Activated T-cell treated with anti-CD3 and anti-CD28 coated beads, Interleukin-2, amount 50 U/mL, for 1 hour (primary cell): ENCODE results near the gene CACNA1A.
A peak's percentile ranks its signal among the peaks of the same experiment; 100 is the strongest.
"Not testable (repeated sequence)": the region's sequence is repeated elsewhere in the genome, so short reads cannot be mapped to it uniquely, and the experiment has no call there.

Experiments
- DNase-seq: peaks from one replicate; pipeline ENCODE4 v3.0.0-alpha.2; 2020

CACNA1A gene

DNA sequence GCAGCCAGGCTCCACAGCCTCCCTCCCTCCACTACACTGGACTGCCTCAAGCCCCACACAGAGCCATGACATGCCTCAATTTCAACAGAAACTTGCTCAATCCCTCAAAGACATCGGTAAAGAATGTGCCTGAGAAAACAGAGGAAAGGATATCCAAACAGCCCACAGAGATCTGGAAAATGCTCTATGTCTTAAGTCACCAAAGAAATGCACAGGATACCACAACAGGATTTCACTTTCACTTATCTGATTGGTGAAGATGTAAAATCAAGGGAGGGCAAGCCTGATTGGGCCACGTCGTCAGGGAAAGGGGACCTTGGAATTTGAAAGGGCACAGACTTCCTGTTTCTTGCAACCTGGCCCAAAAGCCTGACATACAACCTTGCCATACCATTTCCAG is 14.2 kb downstream of the CACNA1A start:
- no peak for DNase-seq

DNA sequence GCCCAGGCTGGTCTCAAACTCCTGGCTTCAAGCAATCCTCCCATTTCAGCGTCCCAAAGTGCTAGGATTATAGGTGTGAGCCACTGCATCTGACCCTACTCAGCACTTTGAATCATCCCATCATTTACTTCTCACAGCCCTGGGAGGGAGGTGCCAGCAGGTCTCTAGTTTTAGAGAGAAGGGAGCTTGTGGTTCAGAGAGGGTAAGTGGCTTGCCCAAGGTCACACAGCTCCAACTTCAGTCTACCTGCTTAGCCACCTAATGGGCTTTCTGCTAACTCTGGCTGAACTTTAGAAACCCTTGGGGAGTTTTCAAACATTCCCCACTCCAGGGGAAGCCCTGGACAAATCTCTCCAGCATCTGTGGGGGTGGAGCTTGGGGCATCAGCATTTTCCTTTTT is 18.3 kb downstream of the CACNA1A start:
- DNase-seq, result no peak

DNA sequence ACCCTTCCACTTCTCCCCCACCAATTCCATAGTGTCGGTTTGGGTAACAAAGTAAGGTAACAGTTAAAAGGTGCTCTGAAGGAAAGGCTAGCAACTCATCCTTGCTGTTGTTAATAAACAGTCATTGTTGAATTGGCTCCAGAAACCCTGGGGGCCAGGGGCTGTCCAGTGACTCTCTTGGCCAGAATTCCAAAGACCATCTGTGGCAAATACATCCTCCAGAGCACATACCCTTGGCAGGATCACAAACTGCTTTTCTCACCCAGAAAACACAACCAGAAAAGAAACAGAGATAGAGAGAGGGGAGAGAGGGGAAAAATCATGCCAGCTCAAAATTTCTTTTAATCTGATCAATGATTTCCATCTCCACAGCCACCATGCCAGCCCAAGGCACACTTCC is 22.1 kb downstream of the CACNA1A start:
- DNase-seq, result no peak

DNA sequence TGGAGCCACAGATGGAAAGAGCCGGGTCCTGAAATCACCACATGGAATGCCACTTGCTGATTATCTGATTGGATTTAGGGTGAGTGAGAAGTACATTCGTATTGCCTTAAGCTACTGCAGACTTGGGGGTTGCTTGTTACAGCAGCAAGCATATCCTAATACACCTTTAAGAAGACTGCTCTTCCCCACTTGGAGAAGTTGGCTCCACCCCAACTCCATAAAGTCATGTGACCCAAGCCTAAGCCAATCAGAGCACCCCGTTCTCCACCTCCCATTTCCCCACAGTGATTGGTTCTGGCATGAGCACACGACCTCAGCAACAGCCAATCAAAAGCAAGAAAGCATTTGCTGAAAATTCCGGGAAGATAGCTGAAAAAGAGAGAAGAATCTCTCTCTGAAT is 23.1 kb downstream of the CACNA1A start:
- no peak for DNase-seq

DNA sequence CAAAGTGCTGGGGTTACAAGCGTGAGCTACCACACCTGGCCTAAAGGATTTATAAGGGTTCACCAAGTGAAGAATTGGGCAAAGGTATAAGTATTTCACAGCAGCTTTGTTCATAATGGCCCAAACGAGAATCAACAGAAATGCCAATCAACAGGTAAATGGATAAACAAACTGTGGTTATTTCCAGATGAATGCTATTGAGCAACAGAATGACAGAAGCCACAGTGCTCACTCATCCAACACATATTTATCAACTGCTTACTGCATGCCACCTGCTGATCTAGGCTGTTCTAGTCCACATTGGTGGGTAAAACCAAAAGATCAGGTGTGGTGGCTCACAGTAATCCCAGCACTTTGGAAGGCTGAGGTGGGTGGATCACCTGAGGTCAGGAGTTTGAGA is 27.7 kb downstream of the CACNA1A start:
- no peak for DNase-seq

DNA sequence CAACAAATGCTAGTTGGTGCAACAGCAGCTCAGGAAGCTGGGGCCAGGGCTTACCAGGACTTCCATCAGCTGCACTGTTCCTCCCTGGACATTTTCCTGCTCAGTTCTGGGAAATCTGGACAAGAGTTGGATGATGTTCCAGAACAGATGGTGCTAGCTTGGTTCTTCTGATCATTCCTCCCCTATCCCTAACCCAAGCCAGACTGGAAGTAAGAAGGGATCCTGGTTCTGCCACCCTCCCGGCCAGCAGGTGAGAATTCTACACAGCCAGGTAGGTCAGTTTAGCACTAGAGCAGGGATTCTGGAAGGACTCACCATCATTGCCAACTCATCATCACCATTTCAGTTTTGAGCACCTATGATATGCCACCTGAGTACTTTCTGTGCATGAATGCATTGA is 30.2 kb downstream of the CACNA1A start:
- DNase-seq, result no peak

DNA sequence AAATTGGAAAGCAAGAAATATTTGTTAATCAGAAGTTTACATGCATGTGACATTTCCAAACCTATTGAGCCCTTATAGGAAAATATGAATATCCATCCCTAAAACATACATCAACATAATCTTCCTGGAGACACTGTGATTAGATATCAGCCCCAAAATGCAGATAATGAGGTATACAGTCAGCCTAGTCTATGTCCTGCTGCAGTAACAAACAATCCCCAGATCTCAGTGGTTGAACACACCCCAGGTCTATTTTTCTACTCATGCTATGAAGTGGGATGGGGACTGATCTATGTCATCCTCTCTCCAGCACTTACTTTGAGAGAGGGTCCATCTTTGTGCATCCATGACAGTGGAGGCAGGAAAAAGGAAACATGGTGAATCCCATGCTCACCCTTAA is 31.2 kb downstream of the CACNA1A start:
- no peak for DNase-seq

DNA sequence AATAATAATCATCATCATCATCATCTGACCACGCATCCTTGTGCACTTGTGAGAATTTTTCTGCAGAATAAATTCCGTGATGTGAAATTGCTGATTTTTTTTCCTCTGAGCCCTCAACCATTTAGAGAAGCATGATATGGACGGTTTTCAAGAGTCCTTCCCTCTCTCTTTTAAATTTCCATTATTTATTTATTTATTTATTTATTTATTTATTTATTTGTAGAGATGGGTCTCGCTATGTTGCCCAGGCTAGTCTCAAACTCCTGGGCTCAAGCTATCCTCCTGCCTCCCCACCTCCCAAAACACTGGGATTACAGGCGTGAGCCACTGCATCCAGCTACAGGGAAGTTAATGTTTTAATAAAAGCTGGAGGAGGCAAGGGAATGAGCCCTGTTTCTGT is 39.6 kb downstream of the CACNA1A start:
- no peak for DNase-seq

DNA sequence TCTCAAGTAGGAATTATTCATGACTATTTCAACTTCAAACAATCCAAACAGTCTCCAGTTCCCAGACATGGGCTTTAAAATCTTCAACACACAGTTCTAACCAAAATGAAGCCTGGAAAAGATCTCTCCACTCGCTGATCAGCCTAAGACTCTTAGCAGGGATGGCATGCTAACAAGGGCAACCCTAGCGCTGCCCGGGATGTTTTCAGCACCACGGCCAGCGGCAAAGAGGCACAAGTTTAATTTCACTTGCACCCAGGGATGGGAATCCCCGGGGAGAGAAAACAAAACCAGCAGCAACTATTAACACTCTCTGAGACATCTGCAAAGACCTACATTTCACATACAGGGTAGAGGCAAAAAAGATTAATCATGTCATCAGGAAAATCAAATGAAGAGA is 43.0 kb downstream of the CACNA1A start:
- DNase-seq, result no peak

DNA sequence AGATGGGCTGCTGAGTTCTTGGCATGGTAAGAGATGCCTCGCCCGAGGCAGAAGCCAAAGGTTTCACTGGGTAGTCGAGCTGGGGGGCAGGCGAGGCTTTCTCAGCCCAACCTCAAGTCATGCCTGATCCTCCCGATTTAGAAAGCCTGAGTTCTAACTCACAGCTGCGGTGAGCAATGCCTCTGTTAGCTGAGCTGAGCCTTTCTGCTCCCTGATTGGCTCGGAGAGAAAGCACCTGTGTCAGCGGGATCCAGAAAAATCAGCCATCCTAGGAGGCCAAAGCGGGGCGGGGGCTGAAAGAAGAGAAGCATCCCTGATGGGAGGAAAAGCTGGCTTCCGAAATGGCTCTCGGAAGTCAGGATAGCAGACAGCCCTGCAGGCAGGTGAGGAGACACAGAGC is 44.7 kb downstream of the CACNA1A start:
- no peak for DNase-seq

DNA sequence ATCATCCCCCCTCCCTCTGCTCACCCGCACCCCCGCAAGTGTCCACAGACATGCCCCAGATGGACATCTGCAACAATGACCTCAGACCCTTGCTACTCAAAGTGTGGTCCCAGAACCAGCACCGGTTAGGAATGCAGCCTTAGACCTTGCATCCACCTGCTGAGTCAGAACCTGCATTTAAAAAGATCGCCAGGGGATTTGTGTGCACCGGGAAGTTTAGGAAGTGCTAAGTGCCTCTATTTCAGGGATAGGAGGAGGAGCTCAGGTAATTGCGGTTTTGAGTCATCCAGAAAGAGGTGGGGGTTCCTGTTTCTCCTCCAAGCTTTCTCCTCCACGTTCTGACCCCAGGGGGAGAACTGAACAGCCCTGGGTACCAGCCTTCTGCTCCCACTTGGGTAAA is 46.2 kb downstream of the CACNA1A start:
- DNase-seq, result no peak

DNA sequence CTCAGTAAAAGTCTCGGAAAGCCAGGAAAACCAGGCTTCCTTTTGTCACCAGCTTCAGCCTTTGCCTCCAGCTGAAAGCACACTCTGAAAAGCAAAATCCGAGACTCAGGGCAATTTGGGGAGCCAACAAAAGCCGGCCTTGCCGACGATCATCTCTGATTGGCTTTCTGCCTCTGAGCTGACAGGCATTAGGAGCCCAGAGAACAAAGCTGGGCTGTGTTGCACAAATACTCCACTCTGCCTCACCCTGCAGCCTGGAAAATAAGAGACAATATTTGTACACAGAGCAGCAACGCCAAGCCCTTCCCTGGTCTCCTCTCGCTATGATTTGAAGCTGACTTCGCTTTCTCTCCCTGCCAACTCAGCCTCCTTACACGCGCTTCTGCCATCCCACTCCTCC is 46.9 kb downstream of the CACNA1A start:
- no peak for DNase-seq

DNA sequence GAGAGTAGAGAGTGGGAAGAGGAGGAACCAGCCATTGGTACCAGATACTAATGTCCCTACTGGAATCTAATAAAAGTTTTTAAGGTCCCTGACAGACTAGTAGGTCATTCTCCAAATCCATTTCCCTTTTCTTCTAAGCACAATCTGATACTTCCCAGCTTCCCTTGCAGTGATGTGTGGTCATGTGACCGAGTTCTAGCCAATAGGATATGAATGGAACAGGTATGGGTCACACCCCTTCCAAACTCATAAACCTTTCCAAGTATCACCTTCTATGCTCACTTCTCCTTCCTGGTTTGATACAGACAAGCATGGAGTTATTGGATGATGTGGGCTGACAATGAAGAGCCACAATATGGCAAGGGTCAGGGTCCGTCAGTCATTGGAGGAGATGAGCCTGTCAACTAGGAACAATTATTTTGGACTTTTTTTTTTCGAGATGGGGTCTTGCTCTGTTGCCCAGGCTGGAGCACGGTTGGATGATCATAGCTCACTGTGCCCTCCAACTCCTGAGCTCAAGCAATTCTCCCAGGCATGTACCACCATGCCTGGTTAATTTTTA is 54.8 kb downstream of the CACNA1A start:
- DNase-seq, result no peak

DNA sequence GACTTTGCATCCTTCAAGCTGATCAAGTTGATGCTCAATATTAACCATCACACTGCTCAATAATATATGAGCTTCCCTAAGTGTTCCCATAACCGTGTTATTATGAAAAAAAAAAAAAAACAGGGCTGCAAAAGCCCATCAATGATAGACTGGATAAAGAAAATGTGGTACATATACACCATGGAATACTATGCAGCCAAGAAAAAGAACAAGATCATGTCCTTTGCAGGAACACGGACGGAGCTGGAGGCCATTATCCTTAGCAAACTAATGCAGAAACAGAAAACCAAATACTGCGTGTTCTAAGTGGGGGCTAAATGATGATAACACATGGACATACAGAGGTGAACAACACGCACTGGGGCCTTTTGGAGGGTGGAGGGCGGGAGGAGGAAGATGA is 58.3 kb downstream of the CACNA1A start:
- no peak for DNase-seq

DNA sequence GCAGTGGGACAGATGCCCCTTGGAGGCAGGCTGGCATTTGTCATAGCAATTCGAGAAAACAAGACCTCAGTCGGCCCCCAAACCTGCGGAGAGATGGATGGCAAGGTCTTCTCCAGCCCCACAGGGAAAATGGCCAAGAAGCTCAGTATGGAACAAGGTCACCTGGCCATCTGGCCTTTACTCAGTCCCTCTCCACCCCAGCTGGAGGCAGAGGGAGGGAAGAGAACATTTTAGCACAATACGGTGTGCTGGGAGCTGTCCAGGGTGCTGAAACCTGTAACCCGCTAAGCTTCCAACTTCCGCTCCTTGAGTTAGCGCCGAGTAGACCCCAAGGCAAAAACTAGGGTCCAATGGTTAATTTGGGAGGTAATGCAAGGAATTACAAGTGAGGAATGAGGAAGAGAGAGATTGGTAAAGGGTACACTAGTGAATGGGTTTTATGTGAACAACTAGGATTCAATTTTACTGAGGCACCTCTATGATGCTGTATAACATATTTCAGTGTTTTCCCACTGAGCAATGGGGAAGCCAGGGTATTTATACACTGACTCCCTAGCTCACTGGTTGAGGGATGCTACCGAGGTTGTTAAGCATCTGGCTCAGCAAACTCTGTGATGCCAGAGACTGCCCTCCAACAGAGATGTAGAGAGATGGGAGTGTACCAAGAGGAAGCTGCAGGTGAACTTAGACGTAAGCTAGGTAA is 64.3 kb downstream of the CACNA1A start:
- DNase-seq, result peak; percentile 40

DNA sequence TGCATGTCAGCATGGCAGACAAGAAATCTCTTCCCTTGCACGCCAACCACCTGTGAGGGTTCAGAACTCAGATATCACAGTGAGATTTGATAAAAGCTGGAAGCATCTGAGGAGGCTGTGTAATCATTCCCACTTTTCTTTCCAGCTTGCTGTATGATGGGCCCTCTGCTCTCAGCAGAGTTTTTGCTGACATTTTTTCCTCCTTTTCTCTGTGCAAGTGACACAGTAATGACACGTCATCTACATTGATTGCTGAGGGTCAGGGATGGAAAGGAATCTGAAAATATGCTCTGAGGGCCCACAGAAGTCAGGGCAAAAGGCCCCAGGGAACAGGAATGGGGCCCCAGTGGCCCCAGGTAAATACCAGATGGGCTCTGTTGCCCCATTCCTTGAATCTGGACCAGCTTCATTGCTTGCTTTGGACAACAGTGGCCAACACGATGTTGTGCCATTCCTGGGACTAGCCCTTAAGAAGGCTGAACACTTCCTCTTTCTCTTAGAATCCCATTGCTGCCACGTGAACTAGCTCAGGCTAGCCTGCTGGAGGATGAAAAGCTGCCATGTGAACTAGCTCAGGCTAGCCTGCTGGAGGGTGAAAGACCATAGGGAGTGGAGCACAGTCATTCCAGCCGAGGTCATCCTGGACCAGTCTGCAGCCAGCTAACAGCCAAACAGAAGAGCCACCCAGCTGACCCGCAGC is 68.2 kb downstream of the CACNA1A start:
- DNase-seq, result no peak

DNA sequence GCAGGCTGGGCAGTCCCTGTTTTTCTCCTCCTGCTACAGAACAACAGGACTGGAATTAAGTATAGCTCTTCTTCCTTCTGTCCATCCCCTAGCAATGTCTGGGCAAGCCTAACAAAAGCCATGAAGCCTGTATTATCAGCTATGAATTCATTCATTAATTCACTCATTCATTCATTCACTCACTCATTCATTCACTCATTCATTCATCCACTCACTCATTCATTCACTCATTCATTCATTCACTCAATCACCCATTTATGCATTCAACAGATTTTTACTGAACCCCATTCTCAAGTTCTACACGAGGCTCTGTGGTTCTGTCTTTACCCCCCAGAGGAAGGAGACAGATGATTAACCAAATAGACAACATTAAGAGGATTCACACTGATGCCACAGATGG is 69.9 kb downstream of the CACNA1A start:
- DNase-seq, result no peak

DNA sequence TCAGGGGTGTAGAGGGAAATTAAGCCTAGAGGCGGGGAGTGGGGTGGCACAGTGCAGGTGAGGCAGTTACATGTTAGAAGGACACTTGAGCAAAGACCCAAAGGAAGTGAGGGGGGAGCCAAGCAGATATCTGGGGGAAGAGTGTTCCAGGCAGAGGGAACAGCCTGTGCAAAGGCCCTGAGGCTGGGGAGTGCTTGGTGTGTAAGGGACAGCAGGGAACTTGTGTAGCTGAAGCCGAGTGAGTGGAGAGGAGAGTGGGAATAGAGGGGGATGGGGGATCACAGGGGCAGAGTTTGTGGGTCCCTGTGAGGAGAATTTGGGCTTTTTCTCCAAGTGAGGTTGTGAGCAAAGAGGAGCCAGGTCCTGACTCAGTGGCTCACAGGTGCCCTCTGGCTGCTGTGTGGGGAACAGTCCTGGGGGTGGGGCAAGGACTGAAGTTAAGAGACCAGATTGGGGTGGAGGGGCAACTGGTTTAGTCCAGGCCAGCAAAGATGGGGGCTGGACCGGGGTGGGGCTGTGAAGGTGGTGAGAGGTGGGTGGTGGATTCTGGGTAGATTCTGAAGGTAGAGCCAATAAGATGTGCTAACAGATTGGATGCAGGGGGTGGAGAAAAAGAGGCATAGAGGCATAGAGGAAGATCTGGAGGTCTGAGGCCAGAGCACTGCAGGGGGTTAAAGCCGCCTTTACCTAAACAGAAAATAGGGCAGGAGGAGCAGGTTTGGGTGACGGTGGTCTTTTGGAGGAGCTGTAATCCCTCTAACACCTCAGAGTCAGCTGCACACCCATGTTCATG is 75.3 kb downstream of the CACNA1A start:
- DNase-seq, result peak; percentile 51

DNA sequence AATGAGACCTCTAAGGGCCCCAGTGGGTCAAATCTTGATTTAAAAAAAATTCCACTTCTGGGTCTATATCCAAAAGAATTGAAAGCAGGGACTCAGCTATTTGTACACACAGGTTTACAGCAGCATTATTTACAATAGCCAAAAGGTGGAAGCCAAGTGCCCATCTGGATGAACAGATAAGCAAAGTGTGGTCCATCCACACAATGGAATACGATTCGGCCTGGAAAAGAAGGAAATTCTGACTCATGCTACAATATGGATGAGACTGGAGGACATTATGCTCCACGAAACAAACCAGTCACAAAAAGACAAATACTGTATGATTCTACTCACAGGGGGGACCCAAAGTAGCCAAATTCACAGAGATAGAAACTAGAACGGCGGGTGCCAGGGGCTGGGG is 76.7 kb downstream of the CACNA1A start:
- no peak for DNase-seq

DNA sequence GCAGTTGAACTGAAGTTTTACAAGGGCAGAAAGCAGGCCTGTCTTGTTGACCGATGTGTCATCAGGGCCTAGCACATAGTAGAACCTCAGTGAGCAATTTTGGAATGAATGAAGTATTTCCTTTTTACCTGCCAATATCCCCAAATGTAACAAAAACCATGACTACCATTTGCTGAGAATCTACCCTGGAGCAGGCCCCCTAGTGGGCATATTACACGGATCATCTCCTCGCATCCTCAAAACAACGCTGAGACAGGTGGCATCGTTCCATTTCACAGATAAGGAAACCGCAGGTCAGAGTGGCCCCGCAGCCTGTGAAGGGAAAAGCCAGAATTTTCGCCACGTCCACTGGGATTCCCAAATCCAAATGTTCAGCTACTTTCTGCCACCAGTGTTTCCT is 77.9 kb downstream of the CACNA1A start:
- no peak for DNase-seq

DNA sequence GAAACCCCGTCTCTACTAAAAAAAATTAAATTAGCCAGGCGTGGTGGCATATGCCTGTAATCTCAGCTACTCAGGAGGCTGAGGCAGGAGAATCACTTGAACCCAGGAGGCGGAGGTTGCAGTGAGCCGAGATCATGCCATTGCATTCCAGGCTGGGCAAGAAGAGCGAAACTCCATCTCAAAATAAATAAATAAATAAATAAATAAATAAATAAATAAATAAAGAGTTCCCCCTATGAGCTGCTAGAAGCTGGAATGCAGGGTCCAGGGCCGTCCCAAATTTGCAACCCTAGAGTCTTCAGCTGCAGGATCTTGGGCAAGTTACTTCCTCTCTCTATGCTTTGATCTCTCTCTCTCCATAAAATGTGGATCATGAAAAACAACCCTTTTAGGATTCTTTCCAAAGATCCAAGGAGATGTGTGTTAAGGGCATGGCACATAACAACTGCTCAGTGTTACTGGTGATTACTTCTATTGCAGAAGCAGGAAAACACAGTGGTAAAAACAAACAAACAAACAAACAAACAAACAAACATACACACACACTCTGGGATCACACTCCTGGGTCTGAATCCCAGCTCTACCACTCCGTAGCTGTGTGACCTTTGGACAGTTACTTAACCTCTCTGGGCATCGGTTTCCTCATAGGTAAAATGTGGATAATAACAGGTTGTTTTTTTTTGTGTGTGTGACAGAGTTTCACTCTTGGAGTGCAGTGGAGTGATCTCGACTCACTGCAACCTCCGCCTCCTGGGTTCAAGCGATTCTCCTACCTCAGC is 78.8 kb downstream of the CACNA1A start:
- no peak for DNase-seq

DNA sequence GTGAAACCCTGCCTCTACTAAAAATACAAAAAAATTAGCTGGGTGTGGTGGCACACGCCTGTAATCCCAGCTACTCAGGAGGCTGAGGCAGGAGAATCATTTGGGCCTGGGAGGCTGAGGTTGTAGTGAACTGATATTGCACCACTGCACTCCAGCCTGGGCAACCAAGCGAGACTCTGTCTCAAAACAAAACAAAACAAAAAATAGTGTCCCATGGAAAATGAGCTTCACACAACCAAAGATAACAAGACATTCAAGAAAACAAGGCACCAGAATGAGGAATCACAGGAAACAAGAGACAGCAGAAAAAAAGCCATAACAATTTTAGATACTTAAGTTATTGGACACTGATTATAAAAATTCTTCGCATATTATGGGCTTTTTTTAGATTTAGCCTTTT is 80.4 kb downstream of the CACNA1A start:
- DNase-seq, result not testable (repeated sequence)

DNA sequence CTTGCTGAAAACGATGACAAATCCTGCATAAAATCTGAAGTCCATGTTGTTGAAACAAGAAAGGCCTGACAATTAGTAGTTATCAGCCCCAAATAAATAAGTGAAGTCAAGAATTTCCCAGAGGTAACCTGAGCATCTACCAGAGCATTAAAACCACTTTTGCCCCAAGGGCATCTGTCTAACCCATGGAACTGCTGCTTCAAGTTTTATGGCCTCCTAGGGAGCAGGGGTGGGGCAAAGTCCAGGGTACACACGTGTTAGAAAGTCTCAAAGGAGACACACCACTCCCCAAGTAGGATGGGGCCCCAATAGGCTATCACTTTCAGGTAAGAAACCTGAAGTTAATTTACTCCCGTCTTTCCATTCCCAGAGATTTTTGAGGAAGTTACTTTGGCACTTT is 81.1 kb downstream of the CACNA1A start:
- no peak for DNase-seq
